GM21529 (cell line): ENCODE results near the gene CSGALNACT2.

Experiments
- ATAC-seq: cut with Tn5 transposase; IDR thresholded peaks from one replicate; pipeline ENCODE4 v1.9.1; 2021; ENCODE audit not compliant: unreplicated experiment

Gene CSGALNACT2

DNA sequence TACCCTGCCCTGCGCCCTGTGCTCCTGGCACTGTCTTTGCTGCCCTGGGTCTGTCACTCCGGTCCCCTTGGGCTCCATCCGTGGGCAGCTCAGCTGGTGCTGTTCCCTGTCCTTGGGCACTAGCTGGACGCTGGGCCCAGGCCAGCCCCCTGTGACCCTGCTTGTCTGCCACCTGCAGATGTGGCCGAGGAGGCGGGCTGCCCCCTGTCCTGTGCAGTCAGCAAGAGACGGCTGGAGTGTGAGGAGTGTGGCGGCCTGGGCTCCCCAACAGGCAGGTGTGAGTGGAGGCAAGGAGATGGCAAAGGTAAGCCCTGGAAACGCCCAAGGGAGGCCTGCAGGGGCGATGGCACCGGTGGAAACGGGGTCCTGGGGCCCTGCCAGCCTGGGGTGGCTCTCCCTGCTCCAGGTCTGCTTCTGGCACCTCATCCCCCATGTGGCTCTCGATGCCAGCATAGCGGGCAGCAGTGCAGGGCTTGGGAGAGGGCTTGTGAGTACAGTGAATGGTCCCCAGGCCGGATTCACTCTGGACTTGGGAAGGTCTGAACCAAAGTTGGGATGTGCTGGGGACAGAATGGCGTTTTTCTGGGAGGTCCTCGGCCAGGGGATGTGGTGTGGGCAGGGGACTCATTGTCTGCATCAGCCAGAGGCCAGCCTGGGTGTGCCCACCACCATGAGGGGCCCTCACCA, 26.2 kb upstream of the CSGALNACT2 start:
- ATAC-seq: no peak

- ATAC-seq: no peak
Measured at GRCh38 chr10:43112608-43112961, 25.7 kb upstream of the CSGALNACT2 start.

GRCh38 chr10:43113201-43114087, 24.8 kb upstream of the CSGALNACT2 start:
- ATAC-seq: no peak

GRCh38 chr10:43114088-43114742, 24.0 kb upstream of the CSGALNACT2 start:
- ATAC-seq: no peak

DNA sequence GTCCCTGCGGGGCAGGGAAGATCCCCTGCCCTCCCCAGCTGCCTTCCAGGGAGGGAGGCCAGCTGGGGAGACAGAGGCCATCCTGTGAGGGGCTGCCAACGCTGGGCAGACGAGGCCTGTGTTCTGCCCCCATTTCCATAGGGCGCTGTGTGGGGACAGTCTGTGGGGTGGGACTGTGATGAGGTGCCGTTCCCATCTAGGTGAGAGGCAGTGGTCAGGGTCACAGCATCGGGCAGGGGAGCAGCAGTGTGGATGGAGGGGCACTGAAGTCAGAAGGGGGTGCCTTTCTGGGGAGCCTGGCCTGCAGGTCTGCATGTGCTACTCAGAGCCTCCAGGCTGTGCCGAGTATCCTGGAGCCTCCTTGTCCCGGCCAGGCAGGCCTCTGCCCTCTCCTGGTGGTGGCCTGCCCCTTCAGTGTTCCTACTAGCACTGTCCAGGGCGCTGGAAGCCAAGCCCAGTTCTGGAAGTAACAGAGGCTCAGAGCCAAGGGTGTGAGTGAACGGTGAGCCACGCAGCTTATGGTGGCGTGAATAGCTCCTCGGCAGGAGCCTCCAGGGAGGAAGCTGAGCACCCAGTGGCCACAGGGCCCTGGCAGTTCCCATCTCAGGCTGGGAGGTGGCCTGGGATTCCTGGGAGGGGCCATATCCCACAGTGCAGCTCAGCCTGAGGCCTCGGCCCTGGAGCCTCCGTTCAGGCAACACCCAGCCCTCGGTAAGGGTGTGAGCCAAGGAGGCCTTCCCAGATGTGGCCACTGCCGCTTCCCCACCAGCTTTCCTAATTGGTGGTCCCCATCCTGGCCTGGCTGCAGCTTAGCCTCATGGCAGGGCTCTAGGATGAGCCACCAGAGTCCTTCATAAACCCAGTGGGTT, 23.3 kb upstream of the CSGALNACT2 start:
- no peak for ATAC-seq

DNA sequence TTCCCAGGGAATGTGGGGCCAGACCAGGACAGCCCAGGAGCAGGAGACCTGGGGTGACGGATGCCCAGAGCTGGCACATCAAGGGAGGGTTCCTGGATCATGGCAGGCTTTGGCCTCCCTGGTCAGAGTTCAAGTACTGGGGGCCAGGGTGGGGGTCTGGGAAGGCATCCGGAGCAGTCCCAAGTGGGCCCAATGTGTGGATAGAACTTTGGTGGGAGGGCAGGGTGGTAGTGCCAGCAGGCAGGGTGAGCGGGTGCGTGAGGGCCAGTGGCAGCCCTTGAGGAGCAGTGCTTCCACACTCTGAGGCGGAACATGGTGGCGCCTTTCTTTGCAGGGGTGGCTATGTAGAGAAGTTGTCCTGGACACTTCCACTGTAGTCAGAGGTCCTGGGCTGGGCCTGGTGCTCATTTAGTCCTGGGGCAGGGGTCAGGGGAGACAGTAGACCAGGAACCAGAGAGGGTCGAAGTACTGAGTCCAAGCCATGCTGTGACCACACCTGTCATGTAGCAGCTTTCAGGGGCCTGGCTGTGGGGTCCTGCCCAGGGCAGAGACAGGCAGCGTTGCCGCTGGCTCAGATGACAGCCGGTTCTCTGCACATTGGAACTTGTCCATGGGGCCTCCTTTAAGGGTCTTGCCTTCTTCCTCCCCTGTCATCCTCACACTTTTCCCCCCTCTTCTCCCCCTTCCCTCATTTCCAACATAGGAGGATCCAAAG, 22.2 kb upstream of the CSGALNACT2 start:
- ATAC-seq: no peak

- ATAC-seq: no peak
Measured at GRCh38 chr10:43116596-43116995, 21.6 kb upstream of the CSGALNACT2 start.

DNA sequence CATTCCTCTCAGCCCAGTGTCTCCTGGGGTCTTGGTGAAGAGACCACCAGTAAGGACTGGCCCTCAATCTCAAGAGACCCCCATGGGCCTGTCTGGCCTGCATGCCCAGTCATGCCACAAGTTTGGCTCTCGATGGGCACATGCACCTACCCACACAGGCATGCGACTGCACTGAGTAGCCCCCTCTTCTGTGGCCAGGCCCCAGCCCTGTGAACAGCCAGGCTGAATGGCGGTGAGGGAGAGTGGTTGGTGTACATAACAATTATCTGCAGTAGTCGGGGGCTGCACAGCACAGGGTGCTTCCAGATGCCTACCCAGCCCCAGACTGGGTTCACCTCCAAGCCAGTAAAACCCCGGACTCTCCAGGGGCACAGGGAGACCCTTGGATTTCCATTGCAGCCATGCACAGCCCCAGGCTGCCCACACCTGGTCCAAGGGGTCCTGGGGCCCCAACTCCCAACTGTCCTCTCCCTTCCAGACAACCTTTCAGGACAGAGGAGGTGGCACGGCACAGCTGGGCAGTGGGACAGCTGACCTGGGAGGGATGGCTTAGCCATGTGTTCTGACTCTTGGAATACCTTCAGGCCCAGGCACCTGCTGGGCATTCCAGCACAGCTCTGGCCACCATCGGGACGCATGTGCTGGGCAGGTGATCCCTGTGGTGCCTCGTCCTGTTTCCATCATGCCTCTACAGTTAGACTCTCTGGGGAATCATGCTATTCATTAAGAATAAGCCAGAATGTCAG, 21.0 kb upstream of the CSGALNACT2 start:
- ATAC-seq: no peak

- ATAC-seq: no peak
Measured at GRCh38 chr10:43117777-43118583, 20.3 kb upstream of the CSGALNACT2 start.

DNA sequence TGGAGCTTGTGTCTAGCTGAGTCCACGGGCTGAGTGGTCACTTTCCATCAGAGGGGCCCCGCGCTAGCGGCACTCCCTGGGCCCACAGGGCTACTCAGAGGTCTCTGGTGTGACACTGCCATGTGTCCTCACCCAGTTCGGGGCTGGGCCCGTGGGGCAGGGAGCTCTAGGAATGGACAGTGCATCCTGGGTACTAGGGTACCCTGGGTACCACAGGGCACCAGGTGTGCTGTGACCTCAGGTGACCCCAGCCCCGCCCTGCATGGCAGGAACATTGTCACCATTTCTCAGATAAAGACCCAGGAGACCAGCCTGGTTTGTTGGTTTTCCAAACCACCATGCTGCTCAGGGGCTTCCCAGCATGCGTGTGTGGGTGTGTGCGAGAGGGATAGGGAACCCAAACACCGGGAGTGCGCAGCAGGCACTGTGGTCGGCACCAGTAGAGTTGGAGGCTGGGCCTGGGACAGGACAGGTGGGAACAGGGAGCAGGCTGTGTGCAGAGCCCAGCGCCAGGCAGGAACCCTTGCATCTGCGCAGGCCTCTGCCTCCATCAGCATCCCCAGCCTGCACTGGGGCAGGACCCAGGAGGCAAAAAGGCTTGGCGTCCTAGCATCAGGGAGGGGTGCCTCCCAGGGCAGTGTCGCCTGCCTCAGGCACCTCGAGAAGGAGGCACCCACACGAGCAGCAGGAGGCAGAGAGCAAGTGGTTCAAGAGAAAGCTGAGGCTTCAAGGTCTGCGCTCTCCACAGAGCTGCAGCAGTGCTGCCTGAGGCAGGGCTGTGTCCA, 19.4 kb upstream of the CSGALNACT2 start:
- no peak for ATAC-seq

- no peak for ATAC-seq
Measured at GRCh38 chr10:43119416-43120115, 18.7 kb upstream of the CSGALNACT2 start.

GRCh38 chr10:43120116-43120928, 17.9 kb upstream of the CSGALNACT2 start:
- no peak for ATAC-seq

- ATAC-seq: peak; percentile 93
Measured at GRCh38 chr10:43120929-43121314, 17.3 kb upstream of the CSGALNACT2 start.

GRCh38 chr10:43121444-43121843, 16.8 kb upstream of the CSGALNACT2 start:
- no peak for ATAC-seq

DNA sequence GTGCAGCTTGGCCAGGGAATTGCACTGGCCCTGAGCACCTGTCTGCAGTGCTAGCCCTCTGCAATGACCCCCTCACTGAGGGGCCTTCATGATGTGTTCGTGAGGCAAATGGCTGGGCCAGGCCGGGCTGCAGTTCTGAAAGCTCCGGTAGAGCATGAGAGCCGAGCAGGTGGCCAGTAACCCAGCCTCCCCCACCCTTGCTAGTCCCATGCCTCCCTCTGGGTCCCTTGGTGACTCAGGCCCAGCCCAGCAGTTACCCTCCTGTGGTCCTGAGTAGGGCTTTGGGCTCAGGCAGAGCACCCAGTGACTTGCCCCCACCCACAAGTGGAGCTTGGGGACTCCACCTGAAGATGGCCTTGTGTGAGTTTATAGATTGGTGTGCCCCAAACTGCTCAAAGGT, 16.1 kb upstream of the CSGALNACT2 start:
- no peak for ATAC-seq

GRCh38 chr10:43122826-43123225, 15.4 kb upstream of the CSGALNACT2 start:
- ATAC-seq: no peak
